Measurements from ENCODE around the gene SACS. TPM values are rescaled to one million over a fixed set of nuclear protein-coding genes. Genes with fewer than 3 reads are reported as not detected.

The SACS gene
- total and polyA plus RNA-seq, 2 of the 8 experiments (the other 6 are each of a cell fraction or from before 2014, with no cell fraction given), result 11.0 to 54.2 TPM

- no peak for TF ChIP-seq TCF12 (IDR thresholded peaks at IDR 0.05; ENCODE audit: low read depth, low read length)
- TF ChIP-seq JUN (IDR thresholded peaks at IDR 0.05; ENCODE audit: low read depth, low read length), result no peak
- TF ChIP-seq POLR2AphosphoS5 (IDR thresholded peaks at IDR 0.05; ENCODE audit: low read depth, low read length), result no peak
- no peak for TF ChIP-seq ATF2 (IDR thresholded peaks at IDR 0.05; ENCODE audit: low read length)
- Histone ChIP-seq H3K79me2 (ENCODE audit: control insufficient read depth in 1 of 2, insufficient read depth in 2 of 2, low read length in 2 of 2) (no peaks in the 10 kb centered on the region), H4K20me1 (replicated peaks in 1 of 2; ENCODE audit: control insufficient read depth in 1 of 2, insufficient read depth in 2 of 2, low read length in 2 of 2) (no peaks in the 10 kb centered on the region), H3K36me3 (ENCODE audit: control insufficient read depth in 2 of 4, insufficient read depth in 4 of 4, low read length in 3 of 4) (no peaks in the 10 kb centered on the region), H3K4me1 (replicated peaks in 1 of 4; ENCODE audit: control insufficient read depth in 3 of 4, insufficient read depth in 4 of 4, low read length in 3 of 4) (no peaks in the 10 kb centered on the region), H3K23ac (ENCODE audit: insufficient read length) (no peak overlapping the region), H3K4ac (replicated peaks; ENCODE audit: insufficient read length, low read depth, low read length) (no peak overlapping the region), H2AK5ac (ENCODE audit: low read depth, low read length) (no peak overlapping the region), H3K79me1 (ENCODE audit: low read depth, low read length) (no peaks in the 10 kb centered on the region), H3K9ac (replicated peaks in 1 of 4; ENCODE audit: extremely low read depth in 1 of 4, low read depth in 3 of 4, low read length in 3 of 4) (no peak overlapping the region), H3K18ac (ENCODE audit: extremely low read depth, low read length) (no peak overlapping the region), H2BK5ac (ENCODE audit: low read depth, low read length) (no peak overlapping the region), H2AFZ (ENCODE audit: low read length) (no peak overlapping the region), H3K4me2 (ENCODE audit: insufficient read depth in 1 of 2, low read depth in 2 of 2, low read length in 2 of 2) (no peak overlapping the region), H3K56ac (replicated peaks; ENCODE audit: insufficient read length, low read depth, low read length) (no peak overlapping the region), H3K27me3 (replicated peaks in 1 of 4; ENCODE audit: control insufficient read depth in 3 of 4, extremely low read depth in 1 of 4, insufficient read depth in 3 of 4, low read length in 3 of 4) (no peaks in the 10 kb centered on the region), H4K8ac (ENCODE audit: extremely low read depth, insufficient read depth, low read length) (no peak overlapping the region), H2BK120ac (replicated peaks; ENCODE audit: low read depth, low read length) (no peak overlapping the region), H3K23me2 (ENCODE audit: low read depth, low read length) (no peaks in the 10 kb centered on the region), H2BK20ac (ENCODE audit: low read length) (no peak overlapping the region), H4K91ac (replicated peaks; ENCODE audit: insufficient read length, low read length) (no peak overlapping the region), H3K4me3 (ENCODE audit: extremely low read depth in 1 of 4, insufficient read depth in 2 of 4, low read depth in 3 of 4, low read length in 4 of 4) (no peak overlapping the region), H3K9me3 (ENCODE audit: insufficient read depth in 2 of 2, low read depth in 1 of 2, low read length in 1 of 2) (no peaks in the 10 kb centered on the region), H3K14ac (ENCODE audit: insufficient read length) (no peak overlapping the region), H3K27ac (ENCODE audit: low read depth, low read length) (no peak overlapping the region), H2BK12ac (ENCODE audit: low read depth, low read length) (no peak overlapping the region), H2BK15ac (ENCODE audit: low read length) (no peak overlapping the region), H4K5ac (ENCODE audit: insufficient read length, low read depth, low read length) (no peak overlapping the region)
- WGBS, 2 experiments (ENCODE audit: extremely low coverage in 1 of 2, insufficient coverage in 1 of 2, insufficient read length in 1 of 2, insufficient replicate concordance in 2 of 2, low coverage in 1 of 2, low lambda C conversion rate in 2 of 2, missing lambda C conversion rate in 1 of 2), result 87% methylated on average over 3 of the region's 3 CpGs; no CpG with 5 or more reads in 1 of the 2 experiments
- ChIA-PET CTCF (ENCODE audit: partially characterized antibody) (interaction anchor here (1.2 to 1.4 kb wide), 2 partner anchors 14 to 21 kb away, joined by 3 read pairs; no protein-coding TSS in a partner anchor), POLR2A (ENCODE audit: partially characterized antibody) (no interaction called here)
- DNase-seq (ENCODE audit: low read depth in 1 of 2, low spot score in 2 of 2) (no peak), FAIRE-seq (no peak)
Observed at GRCh38 chr13:23385931-23386330, 47.6 kb downstream of the SACS start.

Measured in H1 (cell line).